HS-5 (cell line): ENCODE results near the gene SLC26A1.

Source experiments
- DNase-seq: peaks from one replicate; pipeline ENCODE4 v3.0.0-alpha.2; 2012; ENCODE audit warnings: low read depth

Gene SLC26A1

GRCh38 chr4:1029529-1029928, 36.3 kb upstream of the SLC26A1 start:
- DNase-seq = no peak

- no peak for DNase-seq
These were observed 35.5 kb upstream of the SLC26A1 start for GRCh38 chr4:1028574-1029220.

GRCh38 chr4:1027915-1028238, 34.7 kb upstream of the SLC26A1 start:
- DNase-seq = no peak

DNA sequence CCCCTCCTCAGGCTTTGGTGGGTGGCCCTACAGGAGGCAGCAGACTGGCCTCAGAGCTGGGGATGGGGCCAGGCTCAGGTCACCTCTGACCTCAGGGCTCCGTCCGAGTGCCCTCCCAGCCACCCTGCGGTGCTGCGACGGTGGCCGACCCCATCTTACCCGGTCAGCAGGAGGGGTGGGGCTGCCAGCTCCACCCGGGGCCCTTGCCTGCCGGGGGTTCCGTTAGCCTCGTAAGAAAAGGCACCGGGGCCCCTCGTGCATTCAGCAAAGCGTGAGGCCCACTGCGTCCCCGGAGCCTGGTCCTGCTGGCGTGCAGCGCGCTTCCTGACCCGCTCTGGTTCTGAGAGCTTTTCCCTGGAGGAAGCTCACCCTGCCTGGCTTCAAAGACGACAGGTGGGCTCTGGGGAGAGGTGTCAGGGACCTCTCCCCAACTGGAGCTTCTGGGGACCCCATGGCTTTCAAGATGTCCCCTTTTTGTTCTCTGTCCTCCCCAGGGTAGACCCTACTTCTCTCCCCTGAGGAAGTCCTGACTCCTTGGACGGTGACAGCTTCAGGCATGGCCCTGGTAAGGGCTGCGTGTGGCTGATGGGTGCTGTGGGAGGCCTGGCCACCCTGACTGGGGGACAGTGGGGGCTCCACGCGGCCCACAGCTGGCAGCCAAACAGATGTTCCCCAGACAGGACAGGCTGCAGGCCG, 34.2 kb upstream of the SLC26A1 start:
- no peak for DNase-seq

DNA sequence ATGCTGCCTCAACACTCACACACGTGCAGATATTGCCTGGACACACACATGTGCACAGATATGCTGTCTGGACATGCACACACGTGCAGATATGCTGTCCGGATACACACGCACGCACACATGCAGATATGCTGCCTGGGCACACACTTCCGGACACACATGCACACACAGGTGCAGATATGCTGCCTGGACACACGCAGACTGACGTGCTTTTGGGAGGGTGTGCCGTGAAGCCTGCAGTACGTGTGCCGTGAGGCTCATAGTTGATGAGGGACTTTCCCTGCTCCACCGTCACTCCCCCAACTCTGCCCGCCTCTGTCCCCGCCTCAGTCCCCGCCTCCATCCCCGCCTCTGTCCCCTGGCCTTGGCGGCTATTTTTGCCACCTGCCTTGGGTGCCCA, 32.9 kb upstream of the SLC26A1 start:
- no peak for DNase-seq

DNA sequence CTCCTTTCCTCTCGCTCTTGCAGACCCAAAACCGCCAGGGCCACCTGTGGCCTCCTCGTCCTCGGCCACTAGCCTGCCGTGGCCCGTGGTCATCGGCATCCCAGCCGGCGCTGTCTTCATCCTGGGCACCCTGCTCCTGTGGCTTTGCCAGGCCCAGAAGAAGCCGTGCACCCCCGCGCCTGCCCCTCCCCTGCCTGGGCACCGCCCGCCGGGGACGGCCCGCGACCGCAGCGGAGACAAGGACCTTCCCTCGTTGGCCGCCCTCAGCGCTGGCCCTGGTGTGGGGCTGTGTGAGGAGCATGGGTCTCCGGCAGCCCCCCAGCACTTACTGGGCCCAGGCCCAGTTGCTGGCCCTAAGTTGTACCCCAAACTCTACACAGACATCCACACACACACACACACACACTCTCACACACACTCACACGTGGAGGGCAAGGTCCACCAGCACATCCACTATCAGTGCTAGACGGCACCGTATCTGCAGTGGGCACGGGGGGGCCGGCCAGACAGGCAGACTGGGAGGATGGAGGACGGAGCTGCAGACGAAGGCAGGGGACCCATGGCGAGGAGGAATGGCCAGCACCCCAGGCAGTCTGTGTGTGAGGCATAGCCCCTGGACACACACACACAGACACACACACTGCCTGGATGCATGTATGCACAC, 31.8 kb upstream of the SLC26A1 start:
- DNase-seq = no peak

- no peak for DNase-seq
These were observed 30.9 kb upstream of the SLC26A1 start for GRCh38 chr4:1023895-1024740.

DNA sequence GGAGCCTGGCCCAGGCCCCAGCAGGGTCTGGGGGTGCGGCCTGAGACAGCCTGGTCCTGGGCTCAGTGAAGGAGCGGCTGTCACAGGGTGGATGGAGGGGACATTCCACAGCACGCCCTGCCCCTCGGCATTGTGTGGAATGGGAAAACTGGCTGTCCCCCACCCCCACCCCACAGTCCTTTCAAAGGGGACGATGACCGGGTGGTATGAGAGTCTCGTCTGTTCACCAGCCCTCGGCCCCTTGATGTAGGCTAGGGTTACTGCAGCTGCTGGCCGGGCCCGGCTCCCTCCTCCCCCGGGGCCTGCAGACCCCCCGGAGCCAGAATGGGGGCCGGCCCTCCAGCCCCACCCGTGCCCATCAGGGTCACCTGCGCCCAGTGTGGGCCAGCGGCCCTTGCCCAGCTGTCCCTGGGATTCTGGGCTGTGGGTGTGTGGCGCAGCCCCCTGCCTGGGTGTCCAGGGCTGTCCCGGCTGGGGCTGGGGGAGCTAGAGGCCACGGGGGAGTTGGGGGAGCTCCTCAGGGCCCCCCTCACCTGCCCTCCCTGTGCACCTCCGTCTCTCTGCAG, 30.0 kb upstream of the SLC26A1 start:
- DNase-seq = no peak

DNA sequence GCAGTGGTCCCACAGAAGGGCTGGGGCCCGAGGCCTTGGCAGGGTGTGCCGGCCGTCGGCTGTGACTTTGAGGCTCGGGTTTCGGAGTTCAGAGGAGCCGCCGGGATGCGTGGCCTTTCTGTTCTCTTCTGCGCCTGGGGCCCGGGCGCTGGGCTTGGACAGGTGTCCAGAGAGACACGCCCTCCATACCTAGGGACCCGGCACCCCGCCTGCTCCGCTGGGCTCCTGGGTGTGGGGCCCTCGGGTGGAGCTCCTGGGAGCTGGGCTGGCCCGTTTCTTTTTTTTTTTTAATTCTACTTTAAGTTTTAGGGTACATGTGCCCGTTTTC, 29.5 kb upstream of the SLC26A1 start:
- DNase-seq = no peak

DNA sequence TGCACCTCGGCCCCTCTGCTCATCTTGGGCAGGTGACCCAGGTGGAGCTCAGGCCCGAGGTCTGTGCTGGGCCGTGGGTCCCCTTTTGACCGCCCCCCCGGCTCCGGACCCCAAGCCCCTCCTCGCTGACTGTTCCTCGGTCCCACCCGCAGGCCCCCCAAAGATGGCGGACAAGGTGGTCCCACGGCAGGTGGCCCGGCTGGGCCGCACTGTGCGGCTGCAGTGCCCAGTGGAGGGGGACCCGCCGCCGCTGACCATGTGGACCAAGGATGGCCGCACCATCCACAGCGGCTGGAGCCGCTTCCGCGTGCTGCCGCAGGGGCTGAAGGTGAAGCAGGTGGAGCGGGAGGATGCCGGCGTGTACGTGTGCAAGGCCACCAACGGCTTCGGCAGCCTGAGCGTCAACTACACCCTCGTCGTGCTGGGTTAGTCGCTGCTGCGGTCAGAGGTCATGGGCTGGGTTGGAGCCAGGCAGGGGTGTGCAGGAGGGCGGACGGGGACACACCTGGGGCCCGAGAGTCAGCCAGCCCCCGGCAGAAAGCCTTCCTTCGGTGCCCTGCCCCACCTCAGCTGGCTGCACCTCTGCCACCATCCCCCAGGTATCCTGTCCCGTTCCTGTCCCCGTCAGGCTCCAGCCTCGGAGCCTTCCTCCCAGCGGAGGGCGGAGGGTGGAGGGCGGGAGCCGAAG, 29.0 kb upstream of the SLC26A1 start:
- no peak for DNase-seq

DNA sequence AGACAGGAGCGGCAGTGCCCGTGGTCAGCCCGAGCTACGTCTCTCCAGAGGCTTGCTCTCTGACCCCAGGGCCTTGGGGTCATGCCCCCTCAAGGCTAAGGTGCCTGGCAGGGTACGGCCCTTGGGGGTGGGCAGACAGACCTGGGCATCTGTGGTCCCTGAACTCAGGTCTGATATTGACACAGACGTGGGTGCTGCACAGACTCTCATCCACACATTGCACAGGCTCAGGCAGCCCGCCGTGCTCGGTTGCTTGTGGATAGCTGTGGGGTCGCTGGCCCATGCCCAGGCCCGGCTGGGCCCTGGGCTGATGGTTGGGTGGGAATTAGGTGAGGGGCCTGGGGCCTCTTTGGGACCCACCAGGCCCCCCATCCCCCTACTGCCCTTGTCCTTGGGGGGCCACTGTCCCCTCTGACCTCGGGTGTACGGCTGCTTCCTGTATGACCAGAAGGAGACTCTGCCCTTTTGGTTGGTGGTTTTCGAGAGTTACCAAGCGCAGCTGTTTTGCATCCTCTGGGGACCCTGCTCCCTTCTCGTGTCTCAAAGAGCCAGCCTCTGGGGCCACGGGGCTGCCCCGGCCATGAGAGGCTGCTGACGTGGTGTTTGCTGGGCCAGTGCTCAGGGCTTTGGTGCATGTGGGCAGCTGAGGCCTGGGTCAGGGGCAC, 28.3 kb upstream of the SLC26A1 start:
- DNase-seq = no peak

DNA sequence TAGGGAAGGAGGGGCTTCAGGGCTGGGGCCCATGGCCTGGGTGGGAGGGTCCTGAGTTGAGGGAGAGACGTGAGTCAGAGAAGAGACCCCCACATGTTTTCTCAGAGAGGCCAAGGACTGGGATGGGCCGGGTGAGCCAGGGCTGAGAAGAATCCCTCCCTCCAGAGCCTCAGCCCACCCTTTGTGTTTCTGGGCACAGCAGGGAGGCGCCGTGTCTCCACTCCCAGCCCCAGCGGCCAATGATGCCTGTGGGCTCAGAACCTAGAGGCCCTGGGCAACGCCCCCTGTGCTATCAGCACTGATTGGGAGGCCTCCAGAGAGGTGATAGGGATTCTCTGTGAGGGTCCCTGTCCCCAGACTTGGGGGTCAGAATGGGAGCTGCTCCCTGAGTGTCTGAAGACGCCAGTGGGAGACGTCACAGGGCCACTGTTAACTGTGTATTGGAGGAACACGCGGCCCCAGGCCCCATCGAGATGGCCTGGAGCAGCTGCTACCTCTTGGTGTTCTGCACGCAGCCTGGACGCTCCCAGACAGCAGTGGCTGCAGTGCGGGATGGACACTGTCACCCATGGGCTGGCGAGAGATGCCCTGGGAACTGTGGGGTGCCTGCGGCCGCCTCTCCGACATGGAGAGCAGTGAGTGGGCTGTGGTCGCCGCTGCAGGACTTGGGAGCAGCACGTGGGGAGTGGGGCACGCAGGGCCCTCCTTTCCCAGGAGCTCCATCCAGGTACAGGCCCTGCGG, 26.7 kb upstream of the SLC26A1 start:
- DNase-seq = no peak

GRCh38 chr4:1019320-1019719, 26.1 kb upstream of the SLC26A1 start:
- DNase-seq = no peak

- DNase-seq = no peak
These were observed 25.2 kb upstream of the SLC26A1 start for GRCh38 chr4:1018147-1019020.

DNA sequence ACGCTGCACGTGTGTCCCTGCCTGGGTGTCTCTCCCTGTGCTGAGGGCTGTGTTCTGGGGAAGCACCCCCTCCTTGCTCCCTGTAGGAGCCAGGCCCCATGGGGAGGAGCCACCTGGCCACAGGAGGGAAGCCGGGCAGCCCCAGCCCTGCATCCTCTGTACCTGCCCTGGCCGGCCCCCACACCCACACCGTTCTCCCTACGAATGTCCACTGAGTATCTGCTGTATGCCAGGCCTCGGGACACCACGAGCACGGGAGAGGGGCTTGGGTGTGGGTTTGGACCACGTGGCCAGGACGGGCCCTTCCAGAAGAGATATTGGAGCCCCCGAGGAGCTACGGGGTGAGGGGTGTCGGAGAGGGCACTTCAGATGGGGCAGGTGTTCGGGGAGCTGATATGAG, 24.5 kb upstream of the SLC26A1 start:
- no peak for DNase-seq

DNA sequence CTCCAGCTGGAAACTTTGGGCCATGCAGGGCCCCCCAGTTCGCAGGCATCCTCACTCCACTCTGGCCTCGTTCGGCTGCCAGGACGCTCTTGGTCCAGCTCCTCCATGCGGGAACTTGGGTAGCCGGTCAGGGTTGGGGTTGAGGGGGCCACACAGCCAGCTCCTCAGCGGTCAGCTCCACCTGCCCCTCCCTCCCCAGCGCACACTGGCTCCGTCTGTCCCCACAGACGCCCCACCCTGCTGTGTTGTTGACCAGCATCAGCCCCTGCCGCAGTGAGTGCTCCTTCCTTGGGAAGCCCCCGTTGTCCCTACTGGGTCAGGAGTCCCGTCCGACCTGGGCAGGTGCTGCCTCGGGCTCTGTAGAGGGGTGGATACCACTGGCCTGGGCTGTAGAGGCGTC, 24.0 kb upstream of the SLC26A1 start:
- DNase-seq = no peak

- no peak for DNase-seq
These were observed 22.5 kb upstream of the SLC26A1 start for GRCh38 chr4:1015746-1016145.

DNA sequence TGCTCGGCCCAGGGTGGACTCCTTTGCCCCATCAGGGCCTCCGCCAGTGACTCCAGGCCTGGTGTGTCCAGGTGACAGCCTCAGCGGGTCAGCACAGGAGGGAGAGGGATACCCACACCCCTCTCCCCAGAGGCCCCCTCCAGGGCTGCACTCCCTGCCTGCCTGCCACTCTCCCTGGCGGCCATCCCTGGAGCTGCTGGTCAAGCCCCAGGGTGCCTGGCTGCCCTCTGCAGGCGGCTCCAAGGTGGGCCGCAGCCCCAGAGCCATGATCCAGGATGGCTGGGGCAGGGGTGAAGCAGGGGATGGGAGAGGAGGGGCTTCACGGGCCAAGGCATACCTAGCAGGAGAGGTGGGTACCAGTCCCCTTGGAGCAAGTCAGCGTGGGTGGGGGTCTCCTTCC, 22.0 kb upstream of the SLC26A1 start:
- no peak for DNase-seq

- DNase-seq = no peak
These were observed 21.3 kb upstream of the SLC26A1 start for GRCh38 chr4:1014291-1015167.
